Lower leg skin (tissue), 3 donors: Measurements from ENCODE around the gene ICAM2.

Experiments used
- CTCF ChIP-seq, 3 donors: fragments of 450-650 bp; IDR thresholded peaks; one replicate each; pipeline ENCODE4 v1.5.1; 2016; ENCODE audit warnings: antibody characterized with exemption in 3 of 3, mild to moderate bottlenecking in 3 of 3, moderate library complexity in 2 of 3
- POLR2A ChIP-seq, 2 donors: fragments of 450-650 bp; IDR thresholded peaks; one replicate each; pipeline ENCODE4 v1.6.1; 2016 to 2017; ENCODE audit warnings: antibody characterized with exemption in 2 of 2, mild to moderate bottlenecking in 1 of 2, moderate library complexity in 1 of 2

GRCh38 chr17:63961355-63962212 is 58.8 kb downstream of the ICAM2 start:
- TF ChIP-seq CTCF (IDR thresholded peaks at IDR 0.05) (no peak), POLR2A (IDR thresholded peaks at IDR 0.05) (no peak)
